Measurements from ENCODE around the gene TMEM259. TPM values are rescaled to one million over a fixed set of nuclear protein-coding genes. Genes with fewer than 3 reads are reported as not detected.

TMEM259 gene
- total RNA-seq, 1 donor from 2014 or later = 122 TPM

DNA sequence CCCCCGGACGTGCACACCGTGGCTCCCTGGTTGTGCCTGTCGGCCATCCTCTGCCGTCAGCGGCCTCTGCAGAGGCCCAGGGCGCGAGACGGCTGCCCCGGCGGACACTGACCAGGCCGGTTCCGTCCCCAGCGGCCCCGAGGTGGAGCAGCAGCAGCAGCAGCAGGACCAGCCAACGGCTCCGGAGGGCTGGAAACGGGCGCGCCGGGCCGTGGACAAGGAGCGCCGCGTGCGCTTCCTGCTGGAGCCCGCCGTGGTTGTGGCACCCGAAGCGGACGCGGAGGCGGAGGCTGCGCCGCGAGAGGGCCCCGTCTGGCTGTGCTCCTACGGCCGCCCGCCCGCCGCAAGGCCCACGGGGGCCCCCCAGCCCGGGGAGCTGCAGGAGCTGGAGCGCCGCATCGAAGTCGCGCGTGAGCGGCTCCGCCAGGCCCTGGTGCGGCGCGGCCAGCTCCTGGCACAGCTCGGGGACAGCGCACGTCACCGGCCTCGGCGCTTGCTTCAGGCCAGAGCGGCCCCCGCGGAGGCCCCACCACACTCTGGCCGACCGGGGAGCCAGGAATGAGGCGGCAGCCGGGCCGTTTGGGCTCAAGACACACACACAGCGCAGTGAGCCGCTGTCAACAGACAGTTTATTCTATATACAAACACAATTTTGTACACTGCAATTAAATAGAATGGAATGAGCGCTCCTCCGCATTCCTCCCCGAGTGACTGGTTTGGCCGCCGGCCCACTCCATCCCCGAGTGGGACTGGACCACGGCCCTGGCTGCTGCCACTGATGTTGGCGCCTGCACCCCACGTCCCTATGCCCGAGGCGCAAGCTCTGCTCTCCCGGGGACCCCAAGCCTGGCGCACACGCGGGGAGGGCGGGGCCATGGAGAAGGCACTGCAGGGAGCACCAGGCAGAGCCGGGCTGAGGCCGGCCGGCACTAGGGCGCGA, 11.6 kb downstream of the TMEM259 start:
- intact Hi-C loops (cut with micrococcal nuclease) = no loop called here
- ATAC-seq (peak; percentile 32), DNase-seq (peak; percentile 63)

DNA sequence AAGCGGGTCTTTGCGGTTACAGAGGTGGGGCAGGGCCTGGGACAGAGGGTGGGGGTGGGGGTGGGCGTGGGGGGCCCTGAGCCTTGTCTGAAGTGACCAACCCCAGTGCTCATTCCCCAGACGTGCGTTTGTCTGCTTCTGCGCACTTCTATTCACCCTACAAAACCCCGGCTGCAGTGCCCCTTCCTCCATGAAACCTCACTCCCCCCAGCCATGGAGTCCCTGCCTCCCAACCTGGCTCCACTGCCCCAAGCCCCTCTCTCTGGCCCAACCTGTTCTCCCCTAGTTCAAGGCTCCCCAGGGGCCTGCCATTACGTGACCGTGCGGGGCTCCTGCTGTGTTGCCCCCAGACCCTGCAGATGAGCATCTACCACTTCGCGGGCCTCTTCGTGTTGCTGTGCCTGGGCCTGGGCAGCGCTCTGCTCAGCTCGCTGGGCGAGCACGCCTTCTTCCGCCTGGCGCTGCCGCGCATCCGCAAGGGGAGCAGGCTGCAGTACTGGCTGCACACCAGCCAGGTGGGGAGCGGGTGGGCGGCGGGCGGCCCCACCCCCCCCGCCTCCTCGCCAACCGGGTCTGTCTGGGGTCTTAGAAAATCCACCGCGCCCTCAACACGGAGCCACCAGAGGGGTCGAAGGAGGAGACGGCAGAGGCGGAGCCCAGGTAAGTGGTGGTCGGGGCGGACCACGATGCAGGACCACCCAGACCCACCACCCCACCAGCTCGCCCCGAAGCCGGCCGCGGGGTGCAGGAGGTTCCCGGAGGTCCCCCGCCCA, 12.5 kb downstream of the TMEM259 start:
- intact Hi-C loops (cut with micrococcal nuclease) = no loop called here
- ATAC-seq = no peak
- no peak for DNase-seq

DNA sequence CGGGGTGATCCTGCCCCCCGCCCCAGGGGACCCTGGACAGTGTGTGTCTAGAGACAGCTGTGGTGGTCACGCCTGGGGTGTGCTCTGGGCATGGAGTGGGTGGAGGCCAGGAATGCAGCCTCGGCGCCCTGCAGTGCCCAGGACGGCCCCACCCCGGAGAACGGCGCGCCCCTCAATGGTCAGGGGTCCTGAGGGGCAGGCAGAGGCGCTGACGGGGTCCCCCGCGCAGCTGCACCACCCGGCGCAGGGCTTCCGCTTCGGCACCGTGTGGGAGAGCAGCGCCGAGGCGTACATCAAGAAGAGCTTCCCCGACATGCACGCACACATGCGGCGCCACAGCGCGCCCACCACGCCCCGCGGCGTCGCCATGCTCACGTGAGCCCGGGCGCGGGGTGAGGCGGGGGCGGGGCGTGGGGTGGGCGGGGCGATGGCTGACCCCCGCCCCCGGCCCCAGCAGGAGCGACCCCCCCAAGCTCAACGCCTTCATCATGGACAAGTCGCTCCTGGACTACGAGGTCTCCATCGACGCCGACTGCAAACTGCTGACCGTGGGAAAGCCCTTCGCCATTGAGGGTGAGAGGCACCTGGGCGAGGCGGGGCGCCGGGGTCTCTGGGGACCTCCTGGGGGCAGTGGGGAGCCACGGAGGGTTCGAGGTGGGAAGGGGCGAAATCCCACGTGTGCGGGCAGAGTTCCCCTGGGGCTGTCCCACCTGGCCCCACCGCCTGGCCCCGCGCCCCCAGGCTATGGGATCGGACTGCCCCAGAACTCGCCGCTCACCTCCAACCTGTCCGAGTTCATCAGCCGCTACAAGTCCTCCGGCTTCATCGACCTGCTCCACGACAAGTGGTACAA, 13.3 kb downstream of the TMEM259 start:
- ATAC-seq (no peak), DNase-seq (no peak)
- intact Hi-C loops (cut with micrococcal nuclease) = no loop called here

DNA sequence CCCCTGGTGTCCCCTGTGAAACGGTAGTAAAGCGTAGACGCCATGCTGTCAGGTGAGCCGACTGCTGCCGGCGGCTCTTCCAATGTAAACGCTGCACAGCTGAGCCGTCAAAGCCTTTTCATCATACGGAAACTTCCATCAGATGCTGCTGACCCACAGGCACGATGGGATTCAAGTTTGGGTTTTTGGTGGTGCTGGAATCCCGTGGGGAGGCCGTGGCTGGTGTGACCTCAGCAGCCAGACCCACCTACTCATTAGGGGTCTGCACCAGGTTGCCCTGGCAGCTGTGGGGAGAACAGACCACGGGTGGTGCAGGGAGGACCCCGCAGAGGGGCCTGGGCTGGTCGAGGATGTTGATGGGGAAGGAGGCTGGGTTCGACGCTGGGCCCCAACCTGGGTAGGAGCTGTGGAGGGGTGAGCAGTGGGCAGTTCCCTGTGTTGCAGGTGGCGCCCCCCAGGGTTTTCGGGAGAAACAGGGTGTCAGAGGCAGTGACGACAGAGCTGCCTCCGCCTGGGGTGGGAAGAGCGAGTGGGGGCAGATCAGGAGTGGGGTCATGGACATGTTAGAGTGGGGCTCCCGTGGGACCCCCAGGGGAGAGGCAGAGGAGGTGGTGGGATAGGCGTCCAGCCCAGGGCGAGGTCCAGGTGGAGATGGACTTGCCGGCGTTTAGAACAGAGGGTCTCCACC, 14.1 kb downstream of the TMEM259 start:
- ATAC-seq = no peak
- no peak for DNase-seq
- intact Hi-C loops (cut with micrococcal nuclease) = no loop called here

DNA sequence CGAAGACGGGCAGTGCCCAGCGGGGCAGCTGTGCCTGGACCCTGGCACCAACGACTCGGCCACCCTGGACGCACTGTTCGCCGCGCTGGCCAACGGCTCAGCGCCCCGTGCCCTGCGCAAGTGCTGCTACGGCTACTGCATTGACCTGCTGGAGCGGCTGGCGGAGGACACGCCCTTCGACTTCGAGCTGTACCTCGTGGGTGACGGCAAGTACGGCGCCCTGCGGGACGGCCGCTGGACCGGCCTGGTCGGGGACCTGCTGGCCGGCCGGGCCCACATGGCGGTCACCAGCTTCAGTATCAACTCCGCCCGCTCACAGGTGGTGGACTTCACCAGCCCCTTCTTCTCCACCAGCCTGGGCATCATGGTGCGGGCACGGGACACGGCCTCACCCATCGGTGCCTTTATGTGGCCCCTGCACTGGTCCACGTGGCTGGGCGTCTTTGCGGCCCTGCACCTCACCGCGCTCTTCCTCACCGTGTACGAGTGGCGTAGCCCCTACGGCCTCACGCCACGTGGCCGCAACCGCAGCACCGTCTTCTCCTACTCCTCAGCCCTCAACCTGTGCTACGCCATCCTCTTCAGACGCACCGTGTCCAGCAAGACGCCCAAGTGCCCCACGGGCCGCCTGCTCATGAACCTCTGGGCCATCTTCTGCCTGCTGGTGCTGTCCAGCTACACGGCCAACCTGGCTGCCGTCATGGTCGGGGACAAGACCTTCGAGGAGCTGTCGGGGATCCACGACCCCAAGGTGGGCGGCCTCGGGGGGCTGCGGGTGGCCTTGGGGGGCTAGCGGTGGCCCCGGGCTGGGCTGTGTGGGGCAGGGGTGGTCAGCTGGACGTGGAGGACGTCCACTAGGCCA, 15.9 kb downstream of the TMEM259 start:
- intact Hi-C loops (cut with micrococcal nuclease) = no loop called here
- ATAC-seq (no peak), DNase-seq (no peak)

DNA sequence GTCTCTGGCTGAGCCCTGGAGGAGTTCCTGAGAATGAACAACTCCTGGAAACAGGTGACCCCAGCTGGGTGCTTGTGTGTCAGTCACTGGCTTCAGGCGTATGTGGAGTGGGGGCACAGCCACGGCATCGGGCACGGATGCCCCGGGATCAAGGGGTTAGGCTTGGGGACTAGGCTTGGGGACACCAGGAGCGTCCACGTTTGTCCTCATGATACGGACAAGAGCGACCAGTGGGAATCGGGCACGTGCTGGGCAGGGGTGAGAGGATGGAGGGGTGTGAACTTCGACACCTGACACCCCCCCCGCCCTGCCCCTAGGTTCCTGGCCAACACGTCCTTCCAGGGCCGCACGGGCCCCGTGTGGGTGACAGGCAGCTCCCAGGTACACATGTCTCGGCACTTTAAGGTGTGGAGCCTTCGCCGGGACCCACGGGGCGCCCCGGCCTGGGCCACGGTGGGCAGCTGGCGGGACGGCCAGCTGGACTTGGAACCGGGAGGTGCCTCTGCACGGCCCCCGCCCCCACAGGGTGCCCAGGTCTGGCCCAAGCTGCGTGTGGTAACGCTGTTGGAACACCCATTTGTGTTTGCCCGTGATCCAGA, 16.6 kb downstream of the TMEM259 start:
- DNase-seq (no peak), ATAC-seq (no peak)
- intact Hi-C loops (cut with micrococcal nuclease) = no loop called here

DNA sequence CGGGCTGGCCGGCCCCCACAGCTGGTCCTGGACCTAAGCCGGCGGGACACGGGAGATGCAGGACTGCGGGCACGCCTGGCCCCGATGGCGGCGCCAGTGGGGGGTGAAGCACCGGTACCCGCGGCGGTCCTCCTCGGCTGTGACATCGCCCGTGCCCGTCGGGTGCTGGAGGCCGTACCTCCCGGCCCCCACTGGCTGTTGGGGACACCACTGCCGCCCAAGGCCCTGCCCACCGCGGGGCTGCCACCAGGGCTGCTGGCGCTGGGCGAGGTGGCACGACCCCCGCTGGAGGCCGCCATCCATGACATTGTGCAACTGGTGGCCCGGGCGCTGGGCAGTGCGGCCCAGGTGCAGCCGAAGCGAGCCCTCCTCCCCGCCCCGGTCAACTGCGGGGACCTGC, 17.6 kb downstream of the TMEM259 start:
- ATAC-seq = no peak
- intact Hi-C loops (cut with micrococcal nuclease) = no loop called here
- no peak for DNase-seq

DNA sequence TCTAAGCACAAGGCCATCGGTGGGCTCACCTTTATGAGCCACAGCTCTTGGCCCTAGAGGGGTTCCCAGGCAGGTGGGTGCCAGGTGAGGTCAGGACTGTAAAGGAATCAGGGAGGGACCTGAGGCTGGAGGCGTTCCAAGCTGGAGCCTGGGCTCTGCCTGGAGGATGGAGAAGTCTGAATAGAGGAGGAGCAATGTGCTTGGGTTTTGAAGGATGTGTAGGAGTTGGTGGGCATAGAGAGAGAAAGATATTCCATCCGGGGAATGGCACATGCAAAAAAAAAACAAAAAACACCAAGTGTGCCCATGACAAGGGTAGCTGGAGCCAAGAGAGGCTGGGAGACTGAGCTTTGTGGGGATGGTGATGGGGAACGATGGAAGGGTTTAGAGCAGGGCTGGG, 18.3 kb downstream of the TMEM259 start:
- intact Hi-C loops (cut with micrococcal nuclease) = no loop called here
- ATAC-seq (no peak), DNase-seq (no peak)

DNA sequence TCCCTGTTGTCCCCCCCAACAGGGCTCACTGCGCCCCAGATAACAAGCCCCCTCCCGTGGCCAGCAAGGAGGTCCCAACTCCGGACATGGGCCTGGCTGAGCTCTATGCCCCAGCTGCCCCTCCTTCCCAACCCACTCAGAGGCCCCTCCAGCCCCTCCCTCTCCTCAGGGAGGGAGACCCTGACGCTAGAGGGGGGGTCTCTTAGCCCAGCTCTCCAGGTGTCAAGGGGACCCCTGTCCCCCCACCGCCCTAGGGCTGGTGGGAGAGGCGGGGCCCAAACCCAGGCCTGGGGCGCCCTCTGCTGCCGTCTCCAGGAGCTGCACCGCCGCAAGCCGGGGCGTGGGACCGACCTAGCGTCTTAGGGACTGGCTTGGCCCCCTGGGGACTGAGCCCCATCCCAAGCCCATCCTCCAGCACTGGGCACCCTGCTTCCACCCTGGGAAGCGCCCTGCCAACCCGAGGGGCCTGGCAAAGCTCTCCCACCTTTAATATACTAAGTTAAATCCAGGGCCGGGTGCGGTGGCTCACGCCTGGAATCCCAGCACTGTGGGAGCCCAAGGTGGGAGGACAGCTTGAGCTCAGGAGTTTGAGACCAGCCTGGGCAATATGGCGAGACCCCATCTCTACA, 19.3 kb downstream of the TMEM259 start:
- intact Hi-C loops (cut with micrococcal nuclease) = no loop called here
- DNase-seq = peak; percentile 74

DNA sequence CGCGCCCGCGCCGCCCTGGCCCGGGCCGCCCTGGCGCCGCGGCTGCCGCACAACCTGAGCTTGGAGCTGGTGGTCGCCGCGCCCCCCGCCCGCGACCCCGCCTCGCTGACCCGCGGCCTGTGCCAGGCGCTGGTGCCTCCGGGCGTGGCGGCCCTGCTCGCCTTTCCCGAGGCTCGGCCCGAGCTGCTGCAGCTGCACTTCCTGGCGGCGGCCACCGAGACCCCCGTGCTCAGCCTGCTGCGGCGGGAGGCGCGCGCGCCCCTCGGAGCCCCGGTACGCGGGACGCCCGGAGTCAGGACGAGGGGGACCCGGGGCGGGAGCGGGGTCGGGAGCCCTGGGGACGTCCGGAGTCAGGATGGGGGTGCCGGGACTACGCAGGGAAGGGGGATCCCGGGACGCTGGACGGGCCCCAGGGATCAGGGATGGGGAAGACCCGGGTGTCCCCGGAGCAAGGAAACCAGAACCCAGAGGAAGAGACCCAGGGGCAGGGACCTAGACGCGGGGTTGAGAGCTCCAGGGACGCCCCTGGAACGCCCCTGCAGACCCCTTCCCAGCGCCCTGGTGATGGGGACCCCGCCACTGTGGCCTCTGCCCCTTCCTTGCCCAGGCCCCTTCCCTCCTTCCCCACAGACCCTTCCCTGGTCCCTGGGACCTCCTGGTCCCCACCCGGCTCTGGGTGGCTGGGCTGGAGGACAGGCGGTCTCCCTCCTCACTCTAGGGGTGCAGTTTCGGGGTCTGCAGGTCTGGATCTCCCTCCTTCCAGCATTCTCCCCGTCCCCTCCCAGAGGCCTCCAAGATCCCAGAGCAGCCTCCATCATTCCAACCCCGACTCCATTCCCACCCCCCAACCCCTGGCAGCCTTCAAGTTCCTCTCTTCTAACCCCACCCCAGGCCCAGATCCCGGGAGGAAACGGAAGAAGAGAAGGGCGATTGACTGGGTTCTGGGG, 20.1 kb downstream of the TMEM259 start:
- intact Hi-C loops (cut with micrococcal nuclease) = no loop called here
- ATAC-seq (no peak), DNase-seq (no peak)

More for the DNA sequence above, 19.3 kb downstream of the TMEM259 start:
- ATAC-seq = peak; percentile 71

DNA sequence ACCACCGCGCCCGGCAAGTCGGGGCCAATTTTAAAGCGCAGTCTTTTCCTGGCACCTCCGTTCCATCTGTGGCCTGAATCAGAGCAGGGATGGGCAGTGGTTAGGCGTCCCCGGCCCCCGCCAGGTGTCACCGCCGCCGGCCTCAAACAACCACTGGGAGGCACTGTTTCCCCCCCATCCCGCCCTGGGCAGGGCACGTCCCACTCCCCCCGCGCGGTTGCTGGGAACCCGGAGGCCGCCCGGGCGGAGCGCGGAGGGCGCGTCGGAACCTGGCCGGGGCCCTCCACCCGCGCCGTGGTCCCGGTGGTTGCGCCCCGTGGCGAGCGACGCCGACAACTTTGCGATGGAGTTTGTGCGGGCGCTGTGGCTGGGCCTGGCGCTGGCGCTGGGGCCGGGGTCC, 20.8 kb downstream of the TMEM259 start, which contains the start of gene GRIN3B:
Gene GRIN3B, plus strand, starts transcription at position 325 of the 400 bp plus-strand sequence. Its CDS starts 19 bp downstream, at position 344.
- peak; percentile 51 for ATAC-seq
- DNase-seq = peak; percentile 69
- intact Hi-C loops (cut with micrococcal nuclease) = no loop called here

DNA sequence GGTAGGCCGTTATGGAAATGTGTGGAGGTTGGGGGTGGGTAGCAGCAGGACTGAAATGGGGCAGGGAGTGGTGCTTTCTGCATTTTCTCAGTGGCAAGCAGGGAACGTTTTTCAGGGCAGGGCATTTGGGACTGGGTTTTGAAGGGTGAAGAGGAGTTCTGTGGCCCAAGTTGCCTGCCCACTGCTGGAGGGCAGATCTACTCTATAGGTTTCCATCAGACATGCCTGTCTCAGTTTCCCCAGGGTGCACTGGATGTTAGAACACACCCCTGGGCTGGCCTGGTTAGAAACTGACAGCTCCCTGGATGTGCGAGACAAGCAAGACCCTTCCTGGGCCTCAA, 21.6 kb downstream of the TMEM259 start:
- DNase-seq = no peak
- ATAC-seq = no peak
- intact Hi-C loops (cut with micrococcal nuclease) = no loop called here

DNA sequence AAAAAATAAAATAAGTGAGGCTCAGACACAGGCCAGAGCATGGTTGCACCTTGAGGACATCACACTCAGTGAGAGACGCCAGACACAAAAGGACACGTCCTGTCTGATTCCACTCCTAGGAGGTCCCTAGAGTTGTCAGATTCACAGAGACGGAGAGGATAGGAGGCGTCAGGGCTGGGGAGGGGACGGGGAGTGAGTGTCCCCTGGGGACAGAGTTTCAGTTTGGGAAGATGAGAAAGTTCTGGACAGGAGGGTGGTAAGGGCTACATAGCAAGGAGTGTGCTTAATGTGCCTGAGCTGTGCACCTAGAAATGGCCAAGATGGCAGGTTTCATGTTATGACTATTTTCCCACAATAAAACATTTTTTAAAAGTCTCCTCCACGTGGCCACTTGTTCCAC, 22.9 kb downstream of the TMEM259 start:
- intact Hi-C loops (cut with micrococcal nuclease) = no loop called here
- DNase-seq (no peak), ATAC-seq (no peak)

DNA sequence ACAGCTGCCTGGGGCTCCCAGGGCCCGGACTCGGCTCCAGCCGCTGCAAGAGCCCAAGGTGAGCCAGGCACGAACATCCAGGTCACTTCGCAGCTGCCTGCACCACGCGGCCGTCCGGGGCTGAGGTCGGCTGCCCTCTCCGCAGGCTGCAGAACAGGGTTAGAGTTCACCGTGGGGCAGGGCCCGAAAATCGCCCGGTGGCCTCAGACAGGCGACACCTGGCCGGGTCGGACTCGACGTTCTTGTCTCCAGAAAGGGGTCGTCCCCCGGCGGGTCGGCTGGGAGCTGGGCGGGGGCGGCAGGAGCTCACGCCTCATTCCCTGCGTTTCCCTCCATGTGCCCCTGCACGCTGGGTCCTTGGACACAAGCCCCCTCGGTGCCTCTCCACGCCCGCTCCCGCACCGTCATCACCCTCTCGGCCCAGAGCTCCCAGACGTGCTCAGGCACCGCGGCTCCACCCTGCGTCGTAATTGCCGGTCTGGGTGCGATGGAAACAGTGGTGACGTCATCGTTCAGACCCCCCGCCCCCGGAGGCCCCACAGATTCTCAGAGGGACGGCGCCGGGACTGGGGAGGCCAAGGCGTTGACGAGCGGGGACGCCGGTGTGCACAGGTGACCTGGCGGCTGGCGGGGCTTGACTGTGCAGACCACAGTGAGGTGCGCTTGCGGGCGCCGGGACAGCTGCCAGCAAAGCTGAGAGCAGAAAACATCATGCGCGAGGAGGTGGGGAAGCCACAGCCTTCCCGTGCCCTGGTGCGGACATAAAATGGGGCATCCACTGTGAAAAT, 24.7 kb downstream of the TMEM259 start:
- intact Hi-C loops (cut with micrococcal nuclease) = no loop called here
- no peak for DNase-seq
- ATAC-seq = no peak

DNA sequence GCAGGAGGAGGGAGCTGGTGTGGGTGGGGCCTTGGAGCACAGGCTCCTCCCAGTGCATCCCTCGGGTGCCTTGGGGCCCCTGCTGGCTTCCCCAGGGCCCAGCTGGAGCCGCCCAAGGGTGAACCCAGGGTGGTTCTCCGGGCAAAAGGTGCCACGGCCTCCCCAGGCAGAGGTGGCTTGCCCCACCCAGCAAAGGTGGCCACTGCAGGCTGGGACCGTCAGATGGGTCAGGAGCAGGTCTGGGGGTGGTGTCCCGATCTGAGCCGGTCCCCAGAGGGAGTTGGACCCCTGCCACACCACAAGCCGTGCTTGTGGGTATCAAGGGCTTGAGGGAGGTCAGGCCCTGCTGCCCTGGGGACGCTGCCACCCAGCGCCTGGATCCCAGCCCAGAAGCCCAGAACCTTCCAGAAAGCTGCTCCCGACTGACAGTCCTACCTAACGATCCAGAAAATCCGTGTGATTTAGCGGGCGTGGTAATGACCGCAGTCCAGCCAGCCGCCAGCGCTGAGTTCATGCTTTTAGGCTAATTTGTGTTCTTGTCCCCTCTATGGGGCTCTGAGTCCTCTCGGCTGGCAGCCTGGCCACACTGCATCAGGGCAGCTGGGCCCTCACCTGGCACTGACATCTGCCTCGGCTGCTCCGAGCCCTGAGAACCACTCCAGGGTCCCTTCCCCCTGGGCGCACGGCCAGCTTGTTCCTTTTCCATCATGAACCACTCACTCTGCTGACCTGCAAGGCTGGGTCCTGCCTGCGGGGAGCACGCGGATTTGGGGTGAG, 25.7 kb downstream of the TMEM259 start:
- intact Hi-C loops (cut with micrococcal nuclease) = no loop called here
- no peak for ATAC-seq
- no peak for DNase-seq

Data from left ventricle myocardium superior (tissue), 1 donor.